ENCODE measurements around the gene DHX16.
A peak's percentile ranks its signal among the peaks of the same experiment; 100 is the strongest.
"Not testable (repeated sequence)": the region's sequence is repeated elsewhere in the genome, so short reads cannot be mapped to it uniquely, and the experiment has no call there.

Gene DHX16

GRCh38 chr6:30678964-30679726, 6.3 kb upstream of the DHX16 start:
- DNase-seq (ENCODE audit: low spot score), result peak; percentile 77

- no peak for DNase-seq (ENCODE audit: low spot score)
Measured at GRCh38 chr6:30676660-30677285, 4.0 kb upstream of the DHX16 start.

- no peak for DNase-seq (ENCODE audit: low spot score)
Measured at GRCh38 chr6:30670760-30671527, 1.9 kb downstream of the DHX16 start.

GRCh38 chr6:30666300-30666699, 6.5 kb downstream of the DHX16 start:
- not testable (repeated sequence) for DNase-seq (ENCODE audit: low spot score)

GRCh38 chr6:30664994-30665767, 7.6 kb downstream of the DHX16 start:
- no peak for DNase-seq (ENCODE audit: low spot score)

GRCh38 chr6:30657922-30658321, 14.9 kb downstream of the DHX16 start:
- DNase-seq (ENCODE audit: low spot score), result not testable (repeated sequence)

GRCh38 chr6:30657454-30657853, 15.4 kb downstream of the DHX16 start:
- no peak for DNase-seq (ENCODE audit: low spot score)

GRCh38 chr6:30656513-30656912, 16.3 kb downstream of the DHX16 start:
- no peak for DNase-seq (ENCODE audit: low spot score)

GRCh38 chr6:30655743-30656094, 17.1 kb downstream of the DHX16 start:
- no peak for DNase-seq (ENCODE audit: low spot score)

GRCh38 chr6:30654798-30655742, 17.7 kb downstream of the DHX16 start:
- DNase-seq (ENCODE audit: low spot score), result no peak

GRCh38 chr6:30651143-30651542, 21.7 kb downstream of the DHX16 start:
- no peak for DNase-seq (ENCODE audit: low spot score)

GRCh38 chr6:30647242-30648116, 25.3 kb downstream of the DHX16 start:
- peak; percentile 84 for DNase-seq (ENCODE audit: low spot score)

- peak; percentile 99 for DNase-seq (ENCODE audit: low spot score)
Measured at GRCh38 chr6:30646450-30647241, 26.2 kb downstream of the DHX16 start, which contains the start of gene C6orf136. Gene C6orf136, plus strand, starts transcription at chr6:30647133. Its CDS starts 99 bp downstream, at chr6:30647232.

- DNase-seq (ENCODE audit: low spot score), result no peak
Measured at GRCh38 chr6:30645989-30646388, 26.8 kb downstream of the DHX16 start.

- no peak for DNase-seq (ENCODE audit: low spot score)
Measured at GRCh38 chr6:30644769-30645168, 28.0 kb downstream of the DHX16 start.

GRCh38 chr6:30643656-30644055, 29.1 kb downstream of the DHX16 start:
- no peak for DNase-seq (ENCODE audit: low spot score)

GRCh38 chr6:30641048-30641447, 31.8 kb downstream of the DHX16 start:
- DNase-seq (ENCODE audit: low spot score), result no peak

- no peak for DNase-seq (ENCODE audit: low spot score)
Measured at GRCh38 chr6:30640481-30640880, 32.3 kb downstream of the DHX16 start.

- DNase-seq (ENCODE audit: low spot score), result no peak
Measured at GRCh38 chr6:30635834-30636233, 37.0 kb downstream of the DHX16 start.

All from AG08396 (cell line).